Lower leg skin (tissue), 4 donors: ENCODE results near the gene FAM228A. TPM values are rescaled to one million over a fixed set of nuclear protein-coding genes. Genes with fewer than 3 reads are reported as not detected.

Experiments
- DNase-seq, 2 donors: peaks; one replicate each; pipeline ENCODE4 v3.0.0-alpha.2; 2019; ENCODE audit warnings: low spot score in 2 of 2
- H3K4me3 ChIP-seq: fragments of 200-600 bp; sonication (generic); 2 replicates; pipeline ENCODE4 v1.5.1; 2017; ENCODE audit warnings: mild to moderate bottlenecking, low read depth; ENCODE audit not compliant: poor library complexity, severe bottlenecking
- POLR2A ChIP-seq, 2 donors: fragments of 450-650 bp; IDR thresholded peaks; one replicate each; pipeline ENCODE4 v1.6.1; 2016 to 2017; ENCODE audit warnings: antibody characterized with exemption in 2 of 2, mild to moderate bottlenecking in 1 of 2, moderate library complexity in 1 of 2
- WGBS, 2 donors: methylation state at CpG; one replicate each; pipeline ENCODE4 v1.1.5; 2018; 5-methylcytosine and 5-hydroxymethylcytosine counted together
- intact Hi-C: fragments of 100-400 bp; cut with DNase I; formaldehyde crosslinking; loops from one replicate; pipeline ENCODE4 v1.15.0; 2023; ENCODE audit warnings: low total_unique reads
- total RNA-seq, 4 donors: library from RNA; depleted of rRNA; stranded (reverse); fragments of >200 nt; gene quantifications; one replicate each; pipeline ENCODE4 v1.1.0, GENCODE V29; 2016
- TF ChIP-seq, protein P1 (sequence below), 3 donors: fragments of 450-650 bp; IDR thresholded peaks; one replicate each; pipeline ENCODE4 v1.5.1; 2016; ENCODE audit warnings: antibody characterized with exemption in 3 of 3, mild to moderate bottlenecking in 3 of 3, moderate library complexity in 2 of 3

Gene FAM228A
- total RNA-seq, 4 donors from 2014 or later = 0.25 to 0.26 TPM; not detected in 2

- TF ChIP-seq POLR2A (IDR thresholded peaks at IDR 0.05) = no peak
- TF ChIP-seq, protein P1, sequence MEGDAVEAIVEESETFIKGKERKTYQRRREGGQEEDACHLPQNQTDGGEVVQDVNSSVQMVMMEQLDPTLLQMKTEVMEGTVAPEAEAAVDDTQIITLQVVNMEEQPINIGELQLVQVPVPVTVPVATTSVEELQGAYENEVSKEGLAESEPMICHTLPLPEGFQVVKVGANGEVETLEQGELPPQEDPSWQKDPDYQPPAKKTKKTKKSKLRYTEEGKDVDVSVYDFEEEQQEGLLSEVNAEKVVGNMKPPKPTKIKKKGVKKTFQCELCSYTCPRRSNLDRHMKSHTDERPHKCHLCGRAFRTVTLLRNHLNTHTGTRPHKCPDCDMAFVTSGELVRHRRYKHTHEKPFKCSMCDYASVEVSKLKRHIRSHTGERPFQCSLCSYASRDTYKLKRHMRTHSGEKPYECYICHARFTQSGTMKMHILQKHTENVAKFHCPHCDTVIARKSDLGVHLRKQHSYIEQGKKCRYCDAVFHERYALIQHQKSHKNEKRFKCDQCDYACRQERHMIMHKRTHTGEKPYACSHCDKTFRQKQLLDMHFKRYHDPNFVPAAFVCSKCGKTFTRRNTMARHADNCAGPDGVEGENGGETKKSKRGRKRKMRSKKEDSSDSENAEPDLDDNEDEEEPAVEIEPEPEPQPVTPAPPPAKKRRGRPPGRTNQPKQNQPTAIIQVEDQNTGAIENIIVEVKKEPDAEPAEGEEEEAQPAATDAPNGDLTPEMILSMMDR (IDR thresholded peaks at IDR 0.05) = no peak
- intact Hi-C loops = no loop called here
- DNase-seq = no peak
- 92 to 95% methylated on average over 3 of the region's 3 CpGs for WGBS, 2 donors
- H3K4me3 ChIP-seq = no peak overlapping the region
Measured at GRCh38 chr2:24214880-24215279, 40.0 kb downstream of the FAM228A start.

- H3K4me3 ChIP-seq = no peak overlapping the region
- intact Hi-C loops = no loop called here
- DNase-seq = no peak
- no peak for TF ChIP-seq POLR2A (IDR thresholded peaks at IDR 0.05)
- TF ChIP-seq, protein P1 (IDR thresholded peaks at IDR 0.05) = no peak
- WGBS, 2 donors = 87 to 93% methylated on average over 20 of the region's 20 CpGs
Measured at GRCh38 chr2:24220554-24221291, 45.9 kb downstream of the FAM228A start.

DNA sequence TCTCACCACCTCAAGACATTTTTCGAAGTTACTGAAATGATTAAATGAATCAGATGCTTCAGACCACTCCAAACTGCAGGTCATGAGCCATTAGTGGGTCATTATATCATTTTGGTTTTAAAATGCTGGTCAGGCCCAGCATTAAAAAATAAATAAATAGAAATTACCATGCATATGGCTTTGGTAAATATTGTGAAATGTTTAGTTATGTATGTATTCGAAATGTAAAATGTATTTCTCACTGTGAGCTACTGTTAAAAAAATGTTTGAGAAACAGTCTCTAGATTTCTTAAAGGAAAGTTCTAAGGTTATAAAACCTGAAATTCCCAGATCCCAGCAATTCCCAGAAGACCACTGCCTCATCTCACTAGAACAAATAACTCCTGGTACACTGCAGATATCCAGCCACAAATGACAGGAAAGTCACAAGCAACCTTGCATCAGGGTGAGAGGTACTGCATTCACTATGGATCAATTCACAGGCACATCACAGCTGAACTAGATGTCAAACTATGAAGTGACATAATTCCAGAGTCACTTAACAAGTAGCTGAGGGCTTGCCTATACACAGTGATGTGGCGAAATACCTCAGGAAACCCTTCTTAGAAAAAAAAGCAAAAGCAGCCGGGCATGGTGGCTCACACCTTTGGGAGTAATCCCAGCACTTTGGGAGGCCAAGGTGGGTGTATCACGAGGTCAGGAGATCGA, 46.6 kb downstream of the FAM228A start:
- H3K4me3 ChIP-seq = no peak overlapping the region
- no peak for TF ChIP-seq POLR2A (IDR thresholded peaks at IDR 0.05)
- TF ChIP-seq, protein P1 (IDR thresholded peaks at IDR 0.05) = no peak
- WGBS, 2 donors = 94 to 100% methylated on average over 6 of the region's 6 CpGs
- intact Hi-C loops = no loop called here
- no peak for DNase-seq

DNA sequence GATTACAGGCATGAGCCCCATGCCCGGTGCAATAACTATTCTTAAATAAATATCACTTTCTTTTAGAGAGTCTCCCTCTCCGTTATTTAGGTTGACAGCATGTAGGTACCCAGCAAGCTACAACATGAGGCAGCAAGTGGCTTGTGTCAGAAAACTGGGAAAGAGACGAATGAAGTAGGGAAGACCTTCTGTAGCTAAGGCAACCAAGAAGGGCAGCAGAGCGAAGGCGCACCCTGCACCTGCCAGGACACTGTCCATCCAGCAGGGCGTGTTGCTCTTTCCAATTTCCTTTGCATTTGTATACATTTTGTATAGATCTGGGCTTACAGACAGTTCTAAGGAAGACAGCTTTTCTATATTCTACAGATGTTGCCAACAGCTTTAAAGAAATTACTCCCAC, 48.1 kb downstream of the FAM228A start:
- 79 to 81% methylated on average over 6 of the region's 6 CpGs for WGBS, 2 donors
- no peak for TF ChIP-seq POLR2A (IDR thresholded peaks at IDR 0.05)
- TF ChIP-seq, protein P1 (IDR thresholded peaks at IDR 0.05) = no peak
- no peak for DNase-seq
- no peak overlapping the region for H3K4me3 ChIP-seq
- intact Hi-C loops = no loop called here

DNA sequence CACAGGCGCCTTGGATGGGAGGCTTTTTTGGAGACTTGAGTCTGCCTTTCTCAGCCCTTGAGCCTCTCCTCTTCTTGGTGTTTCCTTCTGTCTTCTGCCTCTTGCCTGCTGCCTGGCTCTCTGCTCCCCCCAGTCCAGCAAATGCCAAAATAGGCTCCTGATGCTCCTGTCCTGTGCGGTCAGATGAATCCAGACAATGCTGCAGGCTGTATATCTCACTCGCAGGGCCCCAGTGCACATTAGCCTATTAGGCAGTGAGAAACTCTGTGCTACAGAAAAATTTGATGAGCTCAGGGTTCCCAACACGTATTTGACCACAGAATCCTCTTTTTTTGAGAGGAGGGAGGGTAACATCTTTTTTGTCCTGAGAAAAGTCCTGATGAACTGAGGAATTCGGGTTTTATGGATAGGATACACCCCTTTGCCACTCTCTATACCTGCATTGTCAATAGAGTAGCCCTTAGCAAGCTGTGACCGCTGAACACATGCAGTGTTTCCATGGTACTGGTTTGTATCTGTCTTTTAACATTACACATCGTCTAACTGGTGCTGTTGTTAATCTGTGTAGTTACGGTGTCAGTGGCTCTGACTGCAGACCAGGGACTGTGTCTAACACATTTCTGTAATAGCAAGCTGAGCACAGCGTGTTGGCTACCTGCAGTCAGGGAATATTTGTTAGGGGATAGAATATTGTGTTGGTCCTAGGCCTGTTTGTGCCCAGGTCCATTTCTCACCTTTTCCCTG, 50.8 kb downstream of the FAM228A start:
- DNase-seq = no peak
- TF ChIP-seq POLR2A (IDR thresholded peaks at IDR 0.05) = no peak
- TF ChIP-seq, protein P1 (IDR thresholded peaks at IDR 0.05) = no peak
- intact Hi-C loops = no loop called here
- WGBS, 2 donors = 83 to 85% methylated on average over 9 of the region's 9 CpGs
- no peak overlapping the region for H3K4me3 ChIP-seq
